Stimulated activated CD4-positive, alpha-beta T cell treated with anti-CD3 and anti-CD28 coated beads, Interleukin-12 subunit alpha, Interleukin-12 subunit beta, amount 100 ng/mL, for 4 hours (primary cell): ENCODE data around the gene PRDM2.

Experiments
- DNase-seq: peaks from one replicate; pipeline ENCODE4 v3.0.0-alpha.2; 2020

PRDM2 gene

DNA sequence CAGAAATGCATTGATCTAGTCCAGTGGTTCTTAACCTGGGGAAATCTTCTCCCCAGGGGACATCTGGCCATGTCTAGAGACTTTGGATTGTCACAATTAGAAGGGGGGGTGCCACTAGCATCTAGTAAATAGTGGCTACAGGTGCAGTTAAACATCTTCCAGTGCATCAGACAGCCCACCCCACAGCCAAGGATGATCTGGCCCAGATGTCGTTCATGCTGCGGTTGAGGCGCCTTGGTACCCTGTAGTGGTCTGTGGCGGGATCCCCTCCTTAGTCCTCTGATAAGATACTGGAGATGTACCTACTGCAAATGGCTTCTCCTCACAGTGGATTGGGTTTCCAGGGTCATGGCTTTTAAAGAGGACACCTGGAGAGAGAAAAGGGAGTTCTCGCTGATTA is 69.8 kb downstream of the PRDM2 start:
- no peak for DNase-seq

- DNase-seq: no peak
Observed at GRCh38 chr1:13770743-13771142, 70.8 kb downstream of the PRDM2 start.

DNA sequence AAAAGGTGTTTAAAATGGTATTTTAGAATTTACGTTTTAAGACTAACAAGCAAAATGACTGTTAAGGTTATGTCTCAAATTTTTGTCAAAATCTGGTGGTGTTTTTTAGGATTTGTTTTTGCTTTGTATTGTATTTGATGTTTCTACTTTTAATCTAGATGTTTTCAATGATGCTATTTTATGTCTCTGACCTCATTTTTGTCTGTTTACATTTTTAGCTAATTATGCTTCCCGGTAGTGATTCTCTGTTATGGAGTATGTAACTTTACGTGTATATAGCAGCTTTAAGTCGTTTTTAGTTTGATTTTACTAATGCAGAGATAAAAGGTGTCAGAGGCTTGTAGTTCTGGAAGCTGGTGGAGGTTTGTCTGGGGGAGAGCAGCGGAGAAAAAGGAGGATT is 71.8 kb downstream of the PRDM2 start:
- DNase-seq: no peak

DNA sequence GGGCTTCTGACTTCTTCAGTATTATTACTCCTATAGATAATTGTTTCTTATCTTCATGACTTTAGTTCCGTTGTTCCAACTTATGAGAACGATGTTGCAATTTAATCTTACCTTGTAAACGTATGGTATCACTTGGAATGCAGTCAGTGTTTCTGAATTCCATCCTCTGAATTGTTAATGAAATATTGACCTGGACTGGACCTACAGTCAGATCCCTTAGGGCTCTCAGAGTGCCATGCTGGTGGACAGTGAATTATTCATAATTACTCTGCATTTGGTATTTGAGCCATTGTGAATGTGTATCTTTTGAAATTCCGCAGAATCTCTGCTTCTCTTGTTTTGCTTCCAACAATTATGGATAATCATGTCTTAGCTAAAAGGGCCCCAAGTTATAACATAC is 72.3 kb downstream of the PRDM2 start:
- DNase-seq: no peak

DNA sequence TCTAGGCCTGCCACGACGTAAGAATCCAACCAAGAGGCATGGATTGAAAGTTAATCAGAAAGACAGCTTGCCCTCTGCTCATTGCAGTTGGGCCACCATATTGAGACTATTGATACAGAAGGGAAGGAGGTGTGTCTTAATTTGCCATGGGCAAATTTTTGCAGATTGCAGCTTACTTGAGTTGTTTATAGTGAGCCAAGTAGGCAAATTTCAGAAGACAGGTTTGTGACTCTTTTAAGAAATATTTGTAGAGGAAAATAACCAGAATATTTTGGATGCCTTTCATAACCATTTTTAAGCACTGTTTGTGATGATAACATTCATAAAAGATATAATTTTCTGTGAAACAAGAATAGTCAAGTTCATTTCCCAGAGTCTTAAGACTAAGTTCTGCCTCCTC is 74.1 kb downstream of the PRDM2 start:
- DNase-seq: no peak

DNA sequence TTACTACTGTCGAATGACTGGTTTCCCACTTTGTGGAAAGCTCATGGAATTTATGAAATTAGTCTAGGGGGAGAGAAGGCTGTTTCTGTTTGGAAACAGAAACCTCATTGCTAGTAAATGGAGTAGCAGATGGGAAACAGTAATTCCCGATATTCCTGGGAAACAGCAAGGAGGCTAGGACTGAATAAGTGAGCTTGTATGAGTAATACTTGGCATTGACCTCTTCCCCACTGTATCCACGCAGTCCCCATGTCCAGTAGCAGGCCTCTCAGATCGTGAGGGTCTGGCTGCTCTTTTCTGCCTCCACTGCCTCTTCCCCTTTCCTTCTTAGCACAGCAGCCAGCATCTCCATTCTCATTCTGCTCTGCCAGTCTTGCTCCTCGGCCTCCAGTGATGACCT is 75.5 kb downstream of the PRDM2 start:
- no peak for DNase-seq

DNA sequence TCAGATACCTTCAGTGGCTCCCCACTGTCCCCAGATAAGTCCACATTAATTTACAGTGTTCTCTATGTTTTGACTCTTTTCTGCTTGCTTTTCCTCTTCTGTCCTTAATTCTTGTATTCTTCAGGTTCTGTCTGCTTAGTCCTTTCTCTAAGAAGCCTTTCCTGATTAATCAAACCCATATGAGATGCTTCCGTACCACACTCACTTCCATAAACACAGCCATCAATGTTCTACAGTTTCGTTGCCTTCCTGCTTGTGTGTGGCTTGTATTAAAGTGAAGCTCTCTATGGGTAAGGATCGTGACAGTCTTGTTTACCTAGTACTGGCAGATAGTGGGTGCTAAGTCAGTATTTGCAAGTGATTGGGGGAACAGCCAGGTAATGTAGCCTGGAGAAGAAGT is 75.9 kb downstream of the PRDM2 start:
- DNase-seq: no peak

GRCh38 chr1:13778431-13778830 is 78.4 kb downstream of the PRDM2 start:
- no peak for DNase-seq

GRCh38 chr1:13779930-13780329 is 79.9 kb downstream of the PRDM2 start:
- no peak for DNase-seq

GRCh38 chr1:13780780-13781179 is 80.8 kb downstream of the PRDM2 start:
- DNase-seq: no peak

DNA sequence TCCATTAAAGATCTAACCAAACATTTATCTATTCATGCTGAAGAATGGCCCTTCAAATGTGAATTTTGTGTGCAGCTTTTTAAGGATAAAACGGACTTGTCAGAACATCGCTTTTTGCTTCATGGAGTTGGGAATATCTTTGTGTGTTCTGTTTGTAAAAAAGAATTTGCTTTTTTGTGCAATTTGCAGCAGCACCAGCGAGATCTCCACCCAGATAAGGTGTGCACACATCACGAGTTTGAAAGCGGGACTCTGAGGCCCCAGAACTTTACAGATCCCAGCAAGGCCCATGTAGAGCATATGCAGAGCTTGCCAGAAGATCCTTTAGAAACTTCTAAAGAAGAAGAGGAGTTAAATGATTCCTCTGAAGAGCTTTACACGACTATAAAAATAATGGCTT is 81.2 kb downstream of the PRDM2 start:
- no peak for DNase-seq

GRCh38 chr1:13781907-13782633 is 82.1 kb downstream of the PRDM2 start:
- no peak for DNase-seq

GRCh38 chr1:13782634-13783360 is 82.8 kb downstream of the PRDM2 start:
- DNase-seq: no peak

DNA sequence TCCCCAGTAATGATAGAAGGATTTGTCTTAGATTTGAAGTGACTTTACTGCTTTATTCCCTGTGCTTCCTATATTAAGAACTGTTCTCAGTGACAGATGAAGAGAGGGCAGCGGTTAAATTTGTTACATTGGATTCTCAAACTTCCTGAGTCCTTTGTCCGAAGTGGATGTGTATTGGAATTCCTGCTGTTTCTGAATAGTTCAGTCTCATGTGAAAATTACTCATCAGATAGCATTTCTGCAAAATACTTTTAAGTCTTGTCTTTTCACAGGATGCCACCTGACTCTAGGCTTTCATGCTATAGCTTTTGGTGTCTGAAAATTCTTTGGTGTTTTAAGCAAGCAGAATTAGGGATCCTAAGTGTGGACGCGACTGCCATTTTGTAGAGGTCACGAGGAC is 83.6 kb downstream of the PRDM2 start:
- DNase-seq: no peak

- no peak for DNase-seq
Observed at GRCh38 chr1:13784971-13785370, 85.0 kb downstream of the PRDM2 start.

DNA sequence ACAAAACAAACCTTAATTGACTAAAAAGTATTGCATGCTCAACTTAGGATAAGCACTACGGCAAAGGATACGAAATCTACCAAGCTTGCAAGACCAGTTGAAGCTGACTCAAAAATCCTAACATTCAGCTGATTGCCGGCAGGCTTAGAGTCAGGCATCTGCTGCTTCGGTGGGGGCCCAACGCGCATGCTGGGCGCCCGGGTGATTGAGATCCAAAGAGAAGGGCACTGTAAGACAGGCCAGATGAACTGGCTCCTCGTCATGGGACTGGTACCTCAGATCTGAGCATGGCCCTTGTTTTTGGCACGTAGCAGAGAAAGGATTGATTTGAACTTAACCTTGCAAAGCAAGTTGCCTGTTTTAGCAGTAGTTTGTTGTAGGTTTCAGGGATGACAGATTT is 86.6 kb downstream of the PRDM2 start:
- DNase-seq: no peak

DNA sequence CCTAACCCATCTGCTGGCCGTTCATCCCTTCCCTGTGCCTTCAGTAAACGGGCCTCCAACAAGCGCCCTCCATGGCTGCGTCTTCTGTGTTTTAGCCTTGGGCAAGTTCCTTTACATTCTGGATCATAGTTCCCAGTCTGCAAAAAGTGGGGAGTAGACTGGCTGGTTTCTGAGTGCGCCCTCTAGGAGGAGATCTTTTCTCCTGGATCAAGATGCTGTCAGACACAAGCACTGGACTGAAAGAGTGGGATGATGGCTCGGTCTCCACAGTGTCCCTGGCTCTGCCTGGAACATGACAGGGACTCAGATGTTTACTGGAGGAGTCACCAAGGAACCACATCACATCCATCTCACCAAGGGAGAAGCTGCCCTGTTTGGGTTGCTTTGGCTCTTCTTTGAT is 88.8 kb downstream of the PRDM2 start:
- no peak for DNase-seq

DNA sequence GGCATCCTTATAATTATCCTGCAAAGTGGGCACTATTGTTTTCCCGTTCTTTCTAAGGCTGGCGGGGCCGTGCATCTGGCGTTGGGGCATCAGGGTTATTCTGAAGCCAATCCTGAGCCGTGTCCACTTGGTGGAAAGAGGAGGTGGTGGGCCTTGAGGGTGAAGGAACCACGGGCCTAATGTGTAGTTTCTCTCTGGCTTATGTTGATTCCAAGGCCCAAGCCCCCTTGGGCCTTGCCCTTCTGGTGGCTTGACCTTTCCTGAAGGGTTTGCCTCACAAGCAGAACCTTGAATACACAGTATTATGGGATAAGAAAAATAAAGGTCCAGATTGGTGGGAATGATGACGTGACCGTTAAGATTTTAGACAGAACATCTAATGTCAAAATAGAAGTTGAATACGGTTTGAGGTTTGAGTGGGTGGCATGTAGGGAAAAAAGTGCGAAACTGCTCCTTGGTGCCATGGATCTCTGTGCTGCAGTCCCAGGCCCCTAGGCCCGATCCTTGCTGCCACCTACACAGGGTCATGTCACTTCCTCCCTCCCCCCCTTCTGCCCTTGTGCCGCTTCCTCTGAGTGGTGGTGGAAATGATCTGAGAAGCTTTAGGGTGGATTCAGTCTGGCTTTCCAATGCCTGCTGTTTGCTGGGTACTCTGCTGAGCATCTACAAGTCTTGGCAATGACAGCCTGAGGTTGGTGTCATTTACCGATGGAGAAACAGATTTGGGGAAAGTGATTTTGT is 90.5 kb downstream of the PRDM2 start:
- no peak for DNase-seq

GRCh38 chr1:13792419-13792818 is 92.4 kb downstream of the PRDM2 start:
- DNase-seq: no peak

GRCh38 chr1:13793088-13793730 is 93.2 kb downstream of the PRDM2 start:
- no peak for DNase-seq

DNA sequence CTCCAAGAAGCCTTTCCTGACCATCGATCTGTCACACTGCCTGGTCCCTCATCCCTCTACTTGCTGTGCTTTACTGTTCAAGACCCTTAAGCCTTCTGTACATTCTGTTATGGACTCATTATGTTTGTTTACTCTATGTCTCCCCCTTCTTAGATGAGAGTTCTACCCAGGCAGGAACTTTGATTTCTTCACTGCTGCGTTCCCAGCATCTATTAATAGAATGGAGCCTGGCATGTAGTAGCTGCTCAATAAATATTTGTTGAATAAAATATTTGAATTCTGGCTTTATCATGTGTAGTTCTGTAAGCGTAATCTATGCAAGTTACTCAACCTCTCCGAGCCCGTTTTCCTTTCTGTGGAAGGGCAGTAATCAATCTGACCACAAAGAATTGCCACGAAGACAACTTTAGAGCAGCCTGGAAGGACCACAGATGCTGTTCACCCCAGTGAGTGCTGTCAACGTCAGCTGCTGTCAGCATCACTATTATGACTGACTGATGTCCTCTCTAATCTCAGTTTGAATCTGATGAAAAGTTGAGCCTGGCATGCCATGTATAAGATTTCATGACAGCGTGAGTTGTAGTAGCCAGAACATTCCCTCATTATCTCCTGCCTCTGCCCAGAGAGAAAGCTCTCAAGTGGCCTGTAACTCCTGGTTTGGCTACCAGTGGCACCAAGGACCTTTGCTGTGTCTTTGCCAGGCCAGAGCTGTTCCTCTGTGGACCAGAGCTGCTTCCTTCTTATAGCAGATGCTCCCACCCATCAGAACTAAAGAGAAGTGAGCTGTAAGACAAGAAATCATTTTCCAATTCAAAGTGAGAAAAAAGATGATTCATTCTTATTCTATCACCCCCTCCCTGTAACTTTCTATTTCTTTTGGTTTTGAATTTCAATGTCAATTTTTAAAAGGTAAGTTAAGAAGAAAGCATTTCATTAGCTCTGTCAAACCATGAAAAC is 94.5 kb downstream of the PRDM2 start:
- no peak for DNase-seq

GRCh38 chr1:13797397-13797796 is 97.4 kb downstream of the PRDM2 start:
- DNase-seq: no peak
